ENCODE measurements around the gene ARID1B.

The ARID1B gene

GRCh38 chr6:157200611-157201010 is 423.4 kb downstream of the ARID1B start:
- DNase-seq: peak; percentile 89

DNA sequence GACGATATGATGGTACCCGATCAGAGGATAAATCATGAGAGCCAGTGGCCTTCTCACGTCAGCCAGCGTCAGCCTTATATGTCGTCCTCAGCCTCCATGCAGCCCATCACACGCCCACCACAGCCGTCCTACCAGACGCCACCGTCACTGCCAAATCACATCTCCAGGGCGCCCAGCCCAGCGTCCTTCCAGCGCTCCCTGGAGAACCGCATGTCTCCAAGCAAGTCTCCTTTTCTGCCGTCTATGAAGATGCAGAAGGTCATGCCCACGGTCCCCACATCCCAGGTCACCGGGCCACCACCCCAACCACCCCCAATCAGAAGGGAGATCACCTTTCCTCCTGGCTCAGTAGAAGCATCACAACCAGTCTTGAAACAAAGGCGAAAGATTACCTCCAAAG is 423.9 kb downstream of the ARID1B start:
- no peak for DNase-seq

- no peak for DNase-seq
Measured at GRCh38 chr6:157203312-157203744, 426.1 kb downstream of the ARID1B start.

DNA sequence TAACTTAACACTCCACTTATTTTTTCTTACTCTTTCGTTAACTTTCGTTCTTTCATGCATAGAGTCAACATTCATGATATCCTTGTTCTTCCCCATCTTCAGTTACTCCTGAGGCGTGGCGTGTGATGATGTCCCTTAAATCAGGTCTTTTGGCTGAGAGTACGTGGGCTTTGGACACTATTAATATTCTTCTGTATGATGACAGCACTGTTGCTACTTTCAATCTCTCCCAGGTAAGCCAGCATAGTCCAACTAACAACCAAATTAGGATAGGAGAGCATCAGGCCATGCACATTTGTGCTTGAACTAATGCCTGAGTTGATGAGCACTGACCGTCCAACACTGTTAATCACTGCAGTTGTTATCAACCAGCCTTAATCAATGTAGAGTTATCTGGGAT is 426.6 kb downstream of the ARID1B start:
- DNase-seq: no peak

- DNase-seq: no peak
Measured at GRCh38 chr6:157205473-157206358, 428.5 kb downstream of the ARID1B start.

- DNase-seq: no peak
Measured at GRCh38 chr6:157206359-157206815, 429.2 kb downstream of the ARID1B start.

DNA sequence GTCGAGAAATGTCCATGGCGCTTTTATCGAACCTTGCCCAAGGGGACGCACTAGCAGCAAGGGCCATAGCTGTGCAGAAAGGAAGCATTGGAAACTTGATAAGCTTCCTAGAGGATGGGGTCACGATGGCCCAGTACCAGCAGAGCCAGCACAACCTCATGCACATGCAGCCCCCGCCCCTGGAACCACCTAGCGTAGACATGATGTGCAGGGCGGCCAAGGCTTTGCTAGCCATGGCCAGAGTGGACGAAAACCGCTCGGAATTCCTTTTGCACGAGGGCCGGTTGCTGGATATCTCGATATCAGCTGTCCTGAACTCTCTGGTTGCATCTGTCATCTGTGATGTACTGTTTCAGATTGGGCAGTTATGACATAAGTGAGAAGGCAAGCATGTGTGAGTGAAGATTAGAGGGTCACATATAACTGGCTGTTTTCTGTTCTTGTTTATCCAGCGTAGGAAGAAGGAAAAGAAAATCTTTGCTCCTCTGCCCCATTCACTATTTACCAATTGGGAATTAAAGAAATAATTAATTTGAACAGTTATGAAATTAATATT is 430.4 kb downstream of the ARID1B start:
- no peak for DNase-seq

- DNase-seq: no peak
Measured at GRCh38 chr6:157209865-157210530, 432.8 kb downstream of the ARID1B start.

DNA sequence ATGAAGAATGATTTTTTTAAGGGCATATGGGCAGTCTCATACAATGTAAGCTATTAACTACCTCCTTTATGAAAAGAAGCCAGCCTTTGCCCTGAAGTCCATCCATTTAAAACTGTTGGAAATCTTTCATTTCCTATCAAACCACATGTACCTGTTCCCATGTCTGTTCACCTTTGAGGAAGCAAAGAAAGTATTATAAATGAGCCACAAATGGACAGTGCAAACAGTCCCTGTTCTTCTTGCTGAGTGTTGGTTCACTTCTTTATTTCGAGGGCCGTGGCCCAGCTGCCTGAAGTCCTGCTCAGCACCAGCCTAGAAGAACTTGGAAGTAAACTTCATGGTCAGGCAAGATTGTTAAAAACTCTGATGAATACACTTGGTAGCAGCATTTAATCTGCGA is 433.8 kb downstream of the ARID1B start:
- DNase-seq: no peak

- DNase-seq: no peak
Measured at GRCh38 chr6:157211603-157212455, 434.7 kb downstream of the ARID1B start.

DNA sequence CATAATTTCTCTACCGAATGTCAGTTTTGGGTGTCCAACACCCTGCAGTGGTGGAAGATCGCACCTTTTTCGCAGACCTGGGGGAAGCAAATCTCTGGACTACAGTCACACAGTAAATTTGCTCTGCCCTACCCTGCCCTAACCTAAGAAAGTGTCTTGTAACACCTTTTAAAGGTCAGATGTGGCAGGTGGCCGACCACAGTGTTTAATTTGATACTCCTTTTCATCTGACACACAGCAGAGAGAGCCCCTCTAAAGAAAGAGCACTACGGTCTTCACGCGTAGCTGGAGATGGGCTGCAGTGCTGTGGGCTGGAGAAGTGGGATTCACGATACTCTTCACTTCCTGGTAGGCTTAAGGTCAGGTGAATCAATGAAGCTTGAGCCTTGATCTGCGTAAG is 436.2 kb downstream of the ARID1B start:
- DNase-seq: no peak

- DNase-seq: no peak
Measured at GRCh38 chr6:157213907-157214565, 436.9 kb downstream of the ARID1B start.

DNA sequence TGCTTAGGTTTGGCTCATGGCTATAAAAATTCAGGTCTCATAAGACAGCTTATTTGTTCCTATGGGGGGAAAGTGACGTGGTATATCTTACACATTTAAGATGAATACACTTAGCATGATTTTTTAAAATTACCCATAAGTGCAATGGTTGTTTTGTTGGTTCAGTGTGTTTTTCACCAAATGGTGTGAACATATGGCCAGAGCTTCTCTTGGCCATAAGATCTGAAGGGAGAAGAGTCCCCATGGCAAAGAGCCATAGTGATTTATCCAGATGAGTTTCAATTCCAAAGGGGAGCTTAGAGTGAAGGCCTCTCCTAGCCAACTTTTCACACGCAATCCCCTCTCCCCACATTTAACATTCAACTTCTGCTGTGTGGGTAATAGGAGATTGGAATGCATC is 438.5 kb downstream of the ARID1B start:
- peak; percentile 85 for DNase-seq

GRCh38 chr6:157216570-157216969 is 439.4 kb downstream of the ARID1B start:
- DNase-seq: no peak

- no peak for DNase-seq
Measured at GRCh38 chr6:157217198-157217893, 440.2 kb downstream of the ARID1B start.

DNA sequence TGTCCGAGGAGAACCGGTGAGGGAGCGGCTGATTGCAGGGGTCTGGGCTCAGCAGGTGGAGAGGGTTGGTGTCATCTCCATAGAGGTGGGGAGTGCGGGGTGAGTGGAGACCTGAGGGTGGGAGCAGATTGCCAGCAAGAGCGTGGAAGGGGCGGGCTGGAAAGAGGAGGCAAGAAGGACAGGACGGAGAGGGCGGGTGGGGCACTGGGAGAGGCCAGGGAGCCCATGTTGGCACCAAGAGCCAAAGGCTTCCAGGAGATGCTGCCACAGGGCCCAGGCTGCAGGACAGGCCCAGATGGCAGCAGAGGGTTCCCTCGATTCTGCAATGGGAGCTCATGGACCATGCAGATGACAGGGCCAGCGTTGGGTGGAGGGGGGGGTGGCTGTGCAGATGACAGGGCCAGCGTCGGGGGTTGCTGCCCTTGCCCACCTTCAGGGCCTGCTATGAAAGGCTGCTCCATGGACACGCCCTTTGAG is 440.8 kb downstream of the ARID1B start:
- DNase-seq: no peak

DNA sequence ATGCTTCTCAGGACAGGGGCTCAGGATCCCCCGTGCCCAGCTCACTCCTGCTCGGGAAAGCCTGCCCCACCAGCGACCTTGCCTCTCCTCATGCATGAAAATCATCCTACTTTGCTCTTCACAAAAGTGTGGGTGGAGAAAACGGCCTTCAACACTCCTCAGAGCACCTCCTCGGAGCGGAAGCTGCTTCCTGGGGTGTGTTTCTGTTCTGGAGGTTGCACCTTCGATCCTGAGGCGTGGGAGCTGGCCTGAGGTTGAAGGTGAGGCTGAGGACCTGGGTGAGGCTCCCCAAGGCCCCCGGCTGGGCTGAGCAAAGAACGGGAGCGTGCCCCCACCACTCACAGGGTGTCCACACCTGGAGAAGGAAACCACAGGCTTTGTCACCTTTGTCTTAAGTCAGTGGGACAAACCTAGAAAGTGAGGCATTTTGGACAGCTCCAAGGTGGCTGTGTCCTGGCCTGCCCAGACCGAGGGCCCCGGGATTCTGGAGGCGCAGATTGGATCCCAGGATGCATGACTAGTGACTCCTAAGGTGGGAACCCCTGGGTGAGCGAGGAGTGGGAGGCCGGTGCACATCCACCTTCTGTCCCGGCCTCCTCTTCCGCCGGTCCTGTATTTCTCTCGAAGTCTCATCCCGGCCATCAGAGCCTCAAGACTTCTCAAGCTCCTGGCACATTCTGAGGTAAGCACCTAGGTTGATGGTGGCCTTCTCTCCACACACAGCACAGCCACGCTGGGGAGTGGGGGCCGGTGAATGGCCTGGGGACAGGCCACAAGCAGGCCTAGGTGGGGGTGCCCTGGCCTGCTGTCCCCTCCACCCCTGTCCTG is 441.4 kb downstream of the ARID1B start:
- no peak for DNase-seq

DNA sequence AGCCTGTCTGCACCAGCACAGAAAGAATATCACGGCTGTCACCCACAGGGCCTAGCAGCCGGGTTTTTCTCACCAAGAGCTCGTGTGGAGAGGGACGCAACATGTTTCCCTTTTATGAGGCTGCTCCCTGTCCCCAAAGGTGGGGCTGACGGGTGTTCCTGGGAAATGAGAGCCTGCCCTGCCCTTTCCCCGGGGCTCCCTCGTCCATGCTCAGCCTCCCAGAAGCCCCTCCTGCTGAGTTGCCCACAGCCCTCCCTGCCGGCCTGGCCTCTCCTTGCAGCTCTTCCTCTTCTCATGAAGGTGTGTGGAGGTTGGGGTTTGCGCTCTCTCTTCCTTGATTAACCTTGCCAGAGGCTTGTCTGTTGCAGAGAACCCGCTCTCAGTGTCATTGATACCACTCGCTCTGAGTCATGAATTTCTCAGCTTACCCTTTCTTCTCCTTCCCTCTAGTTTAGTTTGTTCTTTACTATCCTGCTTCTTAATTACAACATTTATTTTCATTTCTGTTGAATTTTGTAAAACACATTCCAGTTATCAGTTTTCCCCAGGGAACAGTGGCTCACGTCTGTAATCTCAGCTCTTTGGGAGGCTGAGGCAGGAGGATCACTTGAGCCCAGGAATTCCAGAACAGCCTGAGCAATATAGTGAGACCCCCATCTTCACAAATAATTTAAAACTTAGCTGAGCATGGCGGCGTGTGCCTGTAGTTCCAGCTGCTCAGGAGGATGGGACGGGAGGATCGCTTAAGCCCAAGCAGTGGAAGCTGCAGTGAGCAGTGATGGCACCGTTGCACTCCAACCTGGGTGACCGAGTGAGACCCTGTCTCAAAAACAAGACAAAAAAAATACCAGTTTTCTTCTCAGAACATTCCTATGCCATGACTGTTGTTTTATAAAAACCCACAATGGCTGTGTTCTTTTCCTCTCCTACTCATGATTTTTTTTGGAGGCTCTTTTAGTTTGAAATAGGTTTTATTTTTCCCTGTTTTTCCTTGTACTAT is 442.3 kb downstream of the ARID1B start:
- DNase-seq: no peak

DNA sequence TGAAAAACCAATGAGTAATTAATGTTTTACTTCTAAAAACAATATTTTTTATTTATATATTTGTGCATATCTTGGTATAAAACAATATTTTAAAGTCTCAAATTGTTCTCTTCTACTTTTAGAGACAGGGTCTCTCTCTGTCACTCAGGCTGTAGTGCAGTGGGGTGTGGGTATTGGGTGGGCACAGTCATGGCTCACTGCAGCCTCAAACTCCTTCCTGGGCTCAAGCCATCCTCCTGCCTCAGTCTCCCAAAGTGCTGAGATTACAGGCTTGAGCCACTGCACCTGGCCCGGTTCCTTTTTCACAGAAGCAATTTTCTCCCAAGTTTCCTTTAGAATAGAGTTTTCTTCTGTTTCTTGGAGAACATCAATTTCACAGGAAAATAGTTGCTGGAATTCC is 443.3 kb downstream of the ARID1B start:
- DNase-seq: no peak
